Ammon's horn (tissue), 1 donor: ENCODE data around the gene RCL1.
"Not testable (repeated sequence)": the region's sequence is repeated elsewhere in the genome, so short reads cannot be mapped to it uniquely, and the experiment has no call there.

Experiments used
- DNase-seq: peaks from one replicate; pipeline ENCODE4 v3.0.0-alpha.2; 2016; ENCODE audit warnings: low spot score

The RCL1 gene

GRCh38 chr9:4792572-4793458 is at the start of gene RCL1:
TSS of gene RCL1 (plus strand) at chr9:4792944. CDS start at chr9:4793092, 148 bp downstream.
- peak; percentile 98 for DNase-seq

- peak; percentile 21 for DNase-seq
Observed at GRCh38 chr9:4743131-4743875, 49.4 kb upstream of the RCL1 start.

- DNase-seq: no peak
Observed at GRCh38 chr9:4746278-4747030, 46.3 kb upstream of the RCL1 start.

- DNase-seq: no peak
Observed at GRCh38 chr9:4748612-4749011, 44.1 kb upstream of the RCL1 start.

- peak; percentile 26 for DNase-seq
Observed at GRCh38 chr9:4750023-4750673, 42.6 kb upstream of the RCL1 start.

GRCh38 chr9:4754530-4754929 is 38.2 kb upstream of the RCL1 start:
- DNase-seq: not testable (repeated sequence)

- no peak for DNase-seq
Observed at GRCh38 chr9:4755026-4755609, 37.6 kb upstream of the RCL1 start.

GRCh38 chr9:4756420-4756819 is 36.3 kb upstream of the RCL1 start:
- DNase-seq: no peak

- DNase-seq: peak; percentile 64
Observed at GRCh38 chr9:4760122-4760521, 32.6 kb upstream of the RCL1 start.

- peak; percentile 88 for DNase-seq
Observed at GRCh38 chr9:4762108-4762885, 30.4 kb upstream of the RCL1 start.

GRCh38 chr9:4762886-4763541 is 29.7 kb upstream of the RCL1 start:
- no peak for DNase-seq

GRCh38 chr9:4764033-4764432 is 28.7 kb upstream of the RCL1 start:
- DNase-seq: no peak

- DNase-seq: no peak
Observed at GRCh38 chr9:4768681-4769080, 24.1 kb upstream of the RCL1 start.

GRCh38 chr9:4769321-4770080 is 23.2 kb upstream of the RCL1 start:
- no peak for DNase-seq

- no peak for DNase-seq
Observed at GRCh38 chr9:4771788-4772187, 21.0 kb upstream of the RCL1 start.

- peak; percentile 32 for DNase-seq
Observed at GRCh38 chr9:4774209-4774608, 18.5 kb upstream of the RCL1 start.

- DNase-seq: not testable (repeated sequence)
Observed at GRCh38 chr9:4774958-4775357, 17.8 kb upstream of the RCL1 start.

GRCh38 chr9:4780651-4781050 is 12.1 kb upstream of the RCL1 start:
- no peak for DNase-seq

- DNase-seq: no peak
Observed at GRCh38 chr9:4781408-4781807, 11.3 kb upstream of the RCL1 start.
